Activated naive CD8-positive, alpha-beta T cell treated with anti-CD3 and anti-CD28 coated beads, Interleukin-2, amount 10 ng/mL, durations not matched to agents 7 days and 5 days (primary cell): Measurements from ENCODE around the gene ZBTB7B. TPM values are rescaled to one million over a fixed set of nuclear protein-coding genes. Genes with fewer than 3 reads are reported as not detected.
"Not testable (repeated sequence)": the region's sequence is repeated elsewhere in the genome, so short reads cannot be mapped to it uniquely, and the experiment has no call there.

Source experiments
- ATAC-seq: fragments of 150-1000 bp; cut with Tn5 transposase; one replicate; pipeline ENCODE4 v1.10.0; 2021; ENCODE audit warnings: low read depth, moderate library complexity
- POLR2A ChIA-PET: fragments of 350-600 bp; sonication (Branson Sonifier 250); formaldehyde crosslinking; loops from one replicate; lab custom pipeline; 2021; ENCODE audit warnings: antibody characterized with exemption; lab: Charles Lee
- DNase-seq: peaks from one replicate; pipeline ENCODE4 v3.0.0; 2021
- H3K27ac Mint-ChIP-seq: one replicate; pipeline ENCODE4 v1.8.0; 2022; ENCODE audit warnings: mild to moderate bottlenecking, mixed read lengths
- H3K27me3 Mint-ChIP-seq: one replicate; pipeline ENCODE4 v1.8.0; 2022; ENCODE audit warnings: mild to moderate bottlenecking, moderate library complexity, mixed read lengths
- H3K36me3 Mint-ChIP-seq: one replicate; pipeline ENCODE4 v1.8.0; 2021; ENCODE audit warnings: mild to moderate bottlenecking, mixed read lengths
- H3K4me1 Mint-ChIP-seq: one replicate; pipeline ENCODE4 v1.8.0; 2021; ENCODE audit warnings: mixed read lengths
- H3K4me3 Mint-ChIP-seq: one replicate; pipeline ENCODE4 v1.8.0; 2022; ENCODE audit warnings: mild to moderate bottlenecking, moderate library complexity, mixed read lengths
- H3K9me3 Mint-ChIP-seq: one replicate; pipeline ENCODE4 v1.8.0; 2021; ENCODE audit warnings: mixed read lengths
- total RNA-seq, 2 experiments: library from RNA; stranded (reverse); gene quantifications; one replicate each; pipeline ENCODE4 v1.2.3, GENCODE V29; 2021

Gene ZBTB7B
- total RNA-seq, 2 experiments from 2014 or later = 41.4 to 48.4 TPM

DNA sequence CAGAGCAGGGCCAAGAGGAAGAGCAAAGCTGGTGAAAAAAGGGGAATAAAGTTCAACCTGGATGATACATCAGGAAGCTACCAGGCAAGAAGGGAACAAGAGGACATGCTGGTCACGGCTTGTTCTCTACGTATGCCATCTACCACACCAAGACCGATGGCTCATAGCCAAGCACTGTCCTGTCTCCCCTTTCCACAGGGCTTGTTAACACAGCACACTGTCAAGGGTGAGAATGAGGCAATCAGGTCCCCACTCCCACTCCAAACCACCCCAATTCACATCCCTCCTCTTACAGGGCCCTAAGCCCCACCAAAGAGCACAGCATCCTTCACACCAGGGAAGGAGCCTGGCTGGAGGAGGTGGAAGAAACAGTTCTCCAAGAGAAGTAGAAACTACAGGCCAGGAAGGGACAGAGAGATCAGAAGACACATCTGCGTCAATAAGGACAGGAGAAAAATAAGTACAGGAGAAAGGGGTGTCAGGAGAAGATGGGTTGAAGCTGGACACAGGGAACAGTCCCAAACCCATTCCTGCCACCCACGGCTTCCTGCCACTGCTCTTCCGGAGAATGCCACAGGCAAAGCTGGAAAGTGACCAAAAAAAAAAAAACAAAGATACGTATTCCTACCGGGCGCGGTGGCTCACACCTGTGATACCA lies 31.1 kb upstream of the ZBTB7B start:
- Mint-ChIP-seq H3K27ac (peak overlapping the region; percentile 59), H3K4me1 (peaks cover 37% of the 10 kb centered on the region), H3K36me3 (peaks cover 19% of the 10 kb centered on the region), H3K9me3 (no peaks in the 10 kb centered on the region), H3K27me3 (no peaks in the 10 kb centered on the region), H3K4me3 (no peak overlapping the region)
- ATAC-seq (no peak), DNase-seq (no peak)
- POLR2A ChIA-PET = interaction anchor here (0.7 to 1.8 kb wide), 6 partner anchors 11 to 79 kb away, joined by 3 to 9 read pairs (median 4); partner anchors contain the start of genes PBXIP1 and PMVK

DNA sequence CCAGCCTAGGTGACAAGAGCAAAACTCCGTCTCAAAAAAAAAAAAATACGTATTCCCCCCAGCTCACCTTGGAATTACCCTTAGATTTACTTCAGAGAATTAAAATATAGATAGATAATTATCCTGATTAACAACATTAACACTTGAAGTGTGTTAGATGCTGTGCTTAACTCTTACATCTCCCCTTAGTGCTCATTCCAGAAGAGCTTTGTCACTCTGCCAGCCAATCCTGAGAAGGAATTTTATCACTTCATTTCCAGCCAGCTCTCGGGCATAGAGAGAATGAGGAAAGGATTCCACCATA lies 30.4 kb upstream of the ZBTB7B start:
- Mint-ChIP-seq H3K27me3 (no peaks in the 10 kb centered on the region), H3K36me3 (peaks cover 19% of the 10 kb centered on the region), H3K9me3 (no peaks in the 10 kb centered on the region), H3K27ac (peak overlapping the region; percentile 46), H3K4me1 (peaks cover 40% of the 10 kb centered on the region), H3K4me3 (no peak overlapping the region)
- ATAC-seq = no peak
- POLR2A ChIA-PET = interaction anchor here (0.7 to 1.8 kb wide), 3 partner anchors 12 to 20 kb away, joined by 4 to 6 read pairs (median 4); partner anchors contain the start of gene PBXIP1
- DNase-seq = no peak

DNA sequence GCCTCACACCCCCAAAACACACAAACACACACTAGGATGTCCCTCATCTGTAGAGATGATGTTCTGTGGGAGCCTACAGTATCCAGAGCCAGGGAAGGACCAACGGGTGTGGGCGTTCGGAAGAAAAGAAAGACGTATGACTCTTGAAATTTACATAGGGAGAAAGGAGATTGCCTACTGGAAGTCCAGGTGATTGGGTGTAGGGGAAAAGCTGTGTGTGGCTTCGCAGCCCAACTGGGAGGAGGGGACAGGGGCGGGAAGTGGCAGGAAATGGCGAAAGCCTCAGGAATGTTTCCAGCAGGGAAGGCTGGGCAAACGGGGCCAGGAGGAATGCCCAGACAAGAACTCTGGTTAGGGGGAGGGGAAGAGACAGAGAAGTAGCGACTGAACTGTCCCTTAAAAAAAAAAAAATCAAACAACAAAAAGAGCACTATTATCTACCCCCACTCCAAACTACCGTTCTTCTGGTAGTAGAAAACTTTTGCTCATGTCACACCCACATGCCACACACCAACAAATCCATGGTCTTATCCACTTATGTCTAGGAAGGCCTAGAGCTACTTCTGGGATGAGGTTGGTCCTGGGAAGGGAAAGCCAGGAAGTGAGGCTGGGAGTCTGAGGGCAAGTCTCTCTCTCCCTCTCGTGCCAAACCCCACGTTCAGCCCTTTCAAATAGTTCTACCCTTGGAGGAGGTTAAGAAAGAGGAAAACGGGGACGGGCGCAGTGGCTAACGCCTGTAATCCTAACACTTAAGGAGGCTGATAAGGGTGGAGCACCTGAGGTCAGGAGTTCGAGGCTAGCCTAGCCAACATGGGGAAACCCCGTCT lies 29.9 kb upstream of the ZBTB7B start:
- POLR2A ChIA-PET = interaction anchor here (0.7 to 3.3 kb wide), 10 partner anchors 10 to 1323 kb away, joined by 3 to 43 read pairs (median 6); partner anchors contain the start of genes FLAD1, PBXIP1 and PYGO2
- ATAC-seq (no peak), DNase-seq (no peak)
- Mint-ChIP-seq H3K27me3 (no peaks in the 10 kb centered on the region), H3K9me3 (no peaks in the 10 kb centered on the region), H3K4me3 (no peak overlapping the region), H3K36me3 (peaks cover 19% of the 10 kb centered on the region), H3K4me1 (peaks cover 42% of the 10 kb centered on the region), H3K27ac (peak overlapping the region; percentile 46)

DNA sequence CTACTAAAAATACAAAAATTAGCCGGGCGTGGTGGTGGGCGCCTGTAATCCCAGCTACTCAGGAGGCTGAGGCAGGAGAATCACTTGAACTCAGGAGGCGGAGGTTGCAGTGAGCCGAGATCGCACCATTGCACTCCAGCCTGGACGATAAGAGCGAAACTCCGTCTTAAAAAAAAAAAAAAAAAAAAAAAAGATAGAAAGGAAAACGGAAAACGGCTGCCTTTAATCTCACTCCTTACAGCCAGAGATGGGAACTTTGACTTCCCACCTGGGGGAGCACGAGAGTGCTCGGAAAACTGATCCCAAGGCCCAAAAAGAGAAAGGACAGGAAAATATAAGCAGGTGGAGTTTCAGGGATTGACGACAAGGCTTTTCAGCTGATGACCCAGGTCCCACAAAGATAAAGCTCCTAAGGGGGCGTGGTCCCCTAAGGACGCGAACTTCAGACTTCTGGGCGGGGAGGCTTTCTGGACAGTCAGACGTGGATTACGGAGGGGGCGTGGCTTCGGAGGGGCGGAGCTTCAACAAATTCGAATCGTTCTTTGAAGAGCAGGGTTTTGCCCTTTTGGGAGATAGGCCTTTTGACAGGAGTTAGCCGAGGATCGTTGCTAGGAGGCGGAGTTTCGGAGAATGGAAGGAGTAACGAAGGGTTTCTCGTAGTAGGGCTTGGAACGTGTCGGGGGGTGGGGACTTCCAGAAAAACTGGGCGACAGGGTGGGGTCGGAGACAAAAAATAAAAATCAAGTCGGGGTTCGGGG lies 29.1 kb upstream of the ZBTB7B start:
- H3K27ac Mint-ChIP-seq = no peak overlapping the region
- DNase-seq (peak; percentile 93), ATAC-seq (peak; percentile 6)
- POLR2A ChIA-PET = interaction anchor here (0.7 to 3.5 kb wide), 18 partner anchors 9 to 1324 kb away, joined by 3 to 43 read pairs (median 8); partner anchors contain the start of genes FLAD1, PBXIP1, PMVK and PYGO2
- H3K4me3 Mint-ChIP-seq = no peak overlapping the region
- no peaks in the 10 kb centered on the region for H3K9me3 Mint-ChIP-seq
- H3K36me3 Mint-ChIP-seq = peaks cover 16% of the 10 kb centered on the region
- H3K4me1 Mint-ChIP-seq = peaks cover 41% of the 10 kb centered on the region
- H3K27me3 Mint-ChIP-seq = no peaks in the 10 kb centered on the region

DNA sequence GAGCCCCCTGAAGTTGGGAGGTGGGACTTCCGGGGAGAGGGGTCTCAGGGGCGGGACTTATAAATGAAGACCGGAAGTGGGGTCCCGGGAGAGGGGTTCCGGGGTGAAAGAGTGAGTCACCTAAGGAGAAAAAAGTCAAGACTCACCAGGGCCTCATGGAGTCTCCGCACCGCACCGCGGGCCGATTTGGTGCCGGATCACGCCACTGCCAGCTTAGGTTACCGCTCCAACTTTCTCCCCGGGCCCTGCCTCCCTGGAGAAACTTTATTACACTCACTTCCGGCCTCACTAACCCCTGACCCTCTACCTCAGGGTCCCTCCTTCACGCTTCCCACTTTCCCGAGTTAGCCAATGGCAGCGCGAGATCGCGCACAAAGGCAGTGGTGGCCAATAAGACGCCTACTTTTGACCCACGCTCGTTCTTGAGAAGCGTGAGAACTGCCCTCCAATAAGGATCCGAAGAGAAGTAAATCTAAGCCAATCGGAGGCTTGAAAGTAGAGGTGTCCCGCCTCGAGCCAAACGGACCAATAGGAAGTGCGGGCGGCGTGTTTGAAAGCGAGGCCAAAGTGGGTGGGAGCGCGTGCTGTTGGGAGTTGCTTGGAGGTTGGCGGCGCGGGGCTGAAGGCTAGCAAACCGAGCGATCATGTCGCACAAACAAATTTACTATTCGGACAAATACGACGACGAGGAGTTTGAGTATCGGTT lies 28.3 kb upstream of the ZBTB7B start, which contains the start of gene CKS1B:
CKS1B (plus strand) TSS at position 580 of the 706 bp plus-strand sequence; CDS start at position 645, 65 bp downstream.
- peaks cover 14% of the 10 kb centered on the region for H3K36me3 Mint-ChIP-seq
- no peak within 1 kb of the TSS for H3K4me3 Mint-ChIP-seq
- H3K27ac Mint-ChIP-seq = no peak within 1 kb of the TSS
- no peaks in the 10 kb centered on the region for H3K9me3 Mint-ChIP-seq
- DNase-seq = peak; percentile 92
- peak; percentile 89 for ATAC-seq
- H3K27me3 Mint-ChIP-seq = no peaks in the 10 kb centered on the region
- POLR2A ChIA-PET = interaction anchor here (0.7 to 3.5 kb wide), 17 partner anchors 9 to 363 kb away, joined by 3 to 43 read pairs (median 8); partner anchors contain the start of genes FLAD1, PBXIP1, PMVK and PYGO2
- peaks cover 37% of the 10 kb centered on the region for H3K4me1 Mint-ChIP-seq

DNA sequence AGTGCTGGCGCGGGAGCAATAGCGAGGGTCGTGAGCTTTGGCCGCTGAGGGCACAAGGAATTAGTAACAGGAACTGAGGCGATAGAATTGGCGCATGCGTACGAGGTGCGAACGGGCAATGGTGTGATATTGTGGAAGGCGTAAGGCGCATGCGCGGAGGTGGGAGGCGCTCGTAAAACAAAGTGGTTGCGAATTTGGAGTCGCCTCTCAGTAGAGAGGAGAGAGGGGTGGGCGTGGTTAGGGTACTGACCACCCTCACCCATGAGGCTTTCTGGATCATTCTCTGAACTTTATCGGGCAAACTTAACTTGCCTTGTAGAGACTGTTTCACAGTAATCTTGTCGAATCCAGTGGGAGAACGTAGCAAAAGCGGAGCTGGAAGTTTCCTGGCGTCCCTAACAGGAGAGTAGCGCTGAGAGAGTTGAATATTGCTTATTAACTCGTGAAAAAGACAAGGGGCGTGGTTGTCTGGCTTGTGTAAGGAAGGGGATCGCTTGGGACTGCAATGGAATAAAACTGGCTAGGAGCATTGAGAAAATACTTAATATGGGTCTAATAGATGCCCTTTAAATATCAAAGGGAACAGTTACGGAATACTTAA lies 27.7 kb upstream of the ZBTB7B start:
- Mint-ChIP-seq H3K27ac (no peak overlapping the region), H3K27me3 (no peaks in the 10 kb centered on the region), H3K4me1 (peaks cover 33% of the 10 kb centered on the region), H3K36me3 (peaks cover 12% of the 10 kb centered on the region), H3K9me3 (no peaks in the 10 kb centered on the region), H3K4me3 (no peak overlapping the region)
- DNase-seq = peak; percentile 94
- ATAC-seq = peak; percentile 51
- POLR2A ChIA-PET = interaction anchor here (0.9 to 3.5 kb wide), 11 partner anchors 9 to 46 kb away, joined by 3 to 43 read pairs (median 18); partner anchors contain the start of genes FLAD1, PBXIP1, PMVK and PYGO2

DNA sequence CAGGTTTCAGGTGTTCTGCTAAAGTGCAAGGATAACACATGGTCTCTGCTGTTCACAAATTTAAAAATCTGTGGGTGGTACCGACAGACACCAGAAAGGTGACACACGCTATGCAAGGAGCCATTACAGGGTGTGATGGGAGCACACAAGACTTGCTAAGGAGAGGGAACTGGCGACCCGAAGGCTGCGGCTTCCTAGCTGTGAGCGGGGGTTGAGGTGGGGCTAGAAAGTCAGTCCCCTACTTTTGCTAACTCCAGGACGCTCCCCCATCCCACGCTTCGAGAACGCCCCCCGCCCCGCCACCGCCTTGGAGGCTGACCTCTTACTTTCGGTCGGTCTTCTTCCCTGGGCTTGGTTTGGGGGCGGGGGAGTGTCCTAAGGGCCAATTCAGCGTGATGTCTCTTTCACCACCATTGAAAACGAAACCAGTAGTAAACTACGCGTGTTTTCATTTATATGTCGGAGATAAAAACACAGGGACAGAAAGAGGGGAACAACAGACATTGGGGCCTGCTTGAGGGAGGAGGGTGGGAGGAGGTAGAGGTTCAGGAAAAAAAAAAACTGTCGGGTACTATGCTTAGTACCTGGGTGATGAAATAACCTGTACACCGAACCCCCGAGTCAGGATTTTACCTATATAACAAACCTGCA lies 27.1 kb upstream of the ZBTB7B start:
- H3K27ac Mint-ChIP-seq = no peak overlapping the region
- H3K4me3 Mint-ChIP-seq = no peak overlapping the region
- ATAC-seq (no peak), DNase-seq (peak; percentile 63)
- no peaks in the 10 kb centered on the region for H3K9me3 Mint-ChIP-seq
- peaks cover 14% of the 10 kb centered on the region for H3K36me3 Mint-ChIP-seq
- POLR2A ChIA-PET = interaction anchor here (0.6 to 3.5 kb wide), 10 partner anchors 8 to 45 kb away, joined by 3 to 43 read pairs (median 15); partner anchors contain the start of genes FLAD1, PBXIP1 and PYGO2
- H3K27me3 Mint-ChIP-seq = no peaks in the 10 kb centered on the region
- H3K4me1 Mint-ChIP-seq = peaks cover 33% of the 10 kb centered on the region

DNA sequence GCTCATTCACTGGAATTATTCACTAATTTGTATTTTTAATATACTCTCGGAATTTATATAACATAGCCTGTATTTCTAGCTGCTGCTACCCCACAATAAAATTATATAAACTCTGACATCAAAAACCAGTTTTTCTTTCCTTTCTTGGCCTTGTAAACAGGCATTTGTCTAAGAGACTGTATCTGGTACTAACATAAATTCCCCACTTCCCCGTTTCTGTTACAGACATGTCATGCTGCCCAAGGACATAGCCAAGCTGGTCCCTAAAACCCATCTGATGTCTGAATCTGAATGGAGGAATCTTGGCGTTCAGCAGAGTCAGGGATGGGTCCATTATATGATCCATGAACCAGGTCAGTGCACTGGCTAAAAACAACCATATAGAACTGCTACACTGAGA lies 24.8 kb upstream of the ZBTB7B start:
- H3K9me3 Mint-ChIP-seq, ATAC-seq, DNase-seq, POLR2A ChIA-PET, H3K27me3 Mint-ChIP-seq, H3K4me3 Mint-ChIP-seq: not testable (repeated sequence)
- Mint-ChIP-seq H3K27ac (peak overlapping the region; percentile 18), H3K4me1 (peaks cover 20% of the 10 kb centered on the region), H3K36me3 (peaks cover 12% of the 10 kb centered on the region)

DNA sequence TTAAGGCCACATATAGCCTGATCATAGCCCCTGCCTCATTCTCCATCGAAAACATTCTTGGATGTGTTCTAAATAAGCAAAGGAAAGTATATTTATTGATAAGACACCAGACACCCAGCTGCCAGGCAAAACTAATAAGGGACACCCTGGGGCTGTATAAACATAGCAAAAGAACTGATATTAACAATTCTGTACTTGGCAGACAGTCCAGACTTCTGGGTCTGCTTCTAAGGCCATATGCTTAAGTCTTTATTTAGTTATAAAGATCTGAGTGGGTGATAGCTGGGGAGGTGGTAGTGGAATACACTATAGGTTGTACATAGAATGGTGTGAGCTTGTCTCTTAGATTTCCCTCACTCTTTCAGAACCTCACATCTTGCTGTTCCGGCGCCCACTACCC lies 24.2 kb upstream of the ZBTB7B start:
- H3K4me1 Mint-ChIP-seq = peaks cover 17% of the 10 kb centered on the region
- no peak overlapping the region for H3K4me3 Mint-ChIP-seq
- POLR2A ChIA-PET = no interaction called here

DNA sequence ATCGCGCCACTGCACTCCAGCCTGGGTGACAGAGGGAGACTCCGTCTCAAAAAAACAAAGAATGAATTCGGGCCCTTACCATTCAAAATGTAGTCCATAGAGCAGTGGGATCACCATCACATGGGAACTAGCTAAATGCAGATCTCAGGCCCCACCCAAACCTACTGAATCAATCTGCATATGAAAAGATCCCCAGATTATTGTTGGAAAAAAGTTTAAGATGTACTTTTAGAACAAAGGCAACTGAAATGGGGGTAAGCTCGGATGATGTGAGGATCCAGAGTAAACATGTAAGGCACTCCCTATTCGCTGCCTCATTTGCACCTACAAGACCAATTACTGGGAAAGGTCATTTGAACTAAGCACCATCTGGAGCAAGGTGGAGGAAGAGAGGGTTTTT lies 20.3 kb upstream of the ZBTB7B start:
- H3K36me3 Mint-ChIP-seq = peaks cover 12% of the 10 kb centered on the region
- H3K27me3 Mint-ChIP-seq = no peaks in the 10 kb centered on the region
- POLR2A ChIA-PET = interaction anchor here (1.4 to 5.2 kb wide), 10 partner anchors 8 to 102 kb away, joined by 4 to 36 read pairs (median 16); partner anchors contain the start of genes CKS1B, LENEP, PBXIP1 and PMVK
- H3K9me3 Mint-ChIP-seq = no peaks in the 10 kb centered on the region
- no peak overlapping the region for H3K4me3 Mint-ChIP-seq
- no peak overlapping the region for H3K27ac Mint-ChIP-seq
- no peak for ATAC-seq
- no peak for DNase-seq
- peaks cover 15% of the 10 kb centered on the region for H3K4me1 Mint-ChIP-seq

More for the DNA sequence above, 24.2 kb upstream of the ZBTB7B start:
- Mint-ChIP-seq H3K27ac (no peak overlapping the region), H3K27me3 (no peaks in the 10 kb centered on the region), H3K9me3 (no peaks in the 10 kb centered on the region), H3K36me3 (peaks cover 12% of the 10 kb centered on the region)
- DNase-seq = no peak
- no peak for ATAC-seq

DNA sequence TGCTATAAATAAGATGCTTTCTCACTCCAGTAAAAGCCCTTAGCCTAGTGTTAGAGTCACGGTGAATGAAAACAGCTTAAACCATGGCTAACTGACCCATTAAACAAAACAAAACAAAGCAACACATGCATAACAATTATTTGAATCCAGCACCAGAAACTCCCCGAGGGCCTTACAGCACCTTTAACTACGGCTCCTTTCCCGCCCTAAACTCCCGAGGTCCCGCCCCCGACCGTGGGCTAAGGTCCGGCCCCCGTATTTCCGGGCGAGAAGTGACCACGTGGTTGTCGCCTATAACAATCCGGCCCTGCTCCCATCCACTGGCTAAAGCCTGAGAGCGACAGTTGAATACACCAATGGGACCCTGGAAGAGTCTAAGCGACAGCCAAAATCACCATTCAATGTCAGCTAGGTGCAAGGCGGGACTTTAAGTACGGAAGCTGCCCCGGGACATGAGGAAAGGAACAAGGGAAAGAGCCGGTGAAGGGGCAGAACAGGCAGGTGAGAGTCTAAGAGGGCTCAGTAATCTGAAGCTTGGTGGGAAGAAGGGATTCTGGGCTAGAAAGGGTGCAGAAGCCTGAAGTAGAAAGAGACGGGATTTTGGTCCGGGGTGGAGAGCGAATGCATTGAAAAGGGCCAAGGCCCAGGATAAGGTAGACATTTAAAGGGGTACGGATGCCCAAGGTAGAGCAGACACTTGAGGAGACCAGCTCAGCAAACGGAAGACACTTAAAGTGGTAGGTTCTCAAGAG lies 19.5 kb upstream of the ZBTB7B start, which contains the start of gene FLAD1:
FLAD1 (plus strand) TSS at position 448 of the 752 bp plus-strand sequence. CDS start 351 bp downstream, outside the sequence.
- POLR2A ChIA-PET = interaction anchor here (0.7 to 5.2 kb wide), 16 partner anchors 9 to 425 kb away, joined by 3 to 36 read pairs (median 7); partner anchors contain the start of genes ADAM15, CKS1B, LENEP and PBXIP1
- H3K9me3 Mint-ChIP-seq = no peaks in the 10 kb centered on the region
- no peak within 1 kb of the TSS for H3K27ac Mint-ChIP-seq
- no peaks in the 10 kb centered on the region for H3K27me3 Mint-ChIP-seq
- H3K4me3 Mint-ChIP-seq = no peak within 1 kb of the TSS
- peaks cover 10% of the 10 kb centered on the region for H3K4me1 Mint-ChIP-seq
- H3K36me3 Mint-ChIP-seq = peaks cover 10% of the 10 kb centered on the region
- DNase-seq (peak; percentile 90), ATAC-seq (peak; percentile 100)
